Activated T-cell treated with anti-CD3 and anti-CD28 coated beads for 4 hours (primary cell): ENCODE results near the gene ZNF787.
"Not testable (repeated sequence)": the region's sequence is repeated elsewhere in the genome, so short reads cannot be mapped to it uniquely, and the experiment has no call there.

Source experiments
- DNase-seq: peaks from one replicate; pipeline ENCODE4 v3.0.0-alpha.2; 2020

Gene ZNF787

GRCh38 chr19:56119582-56119978 is 1.5 kb downstream of the ZNF787 start:
- DNase-seq: no peak

- no peak for DNase-seq
Measured at GRCh38 chr19:56118666-56119581, 2.2 kb downstream of the ZNF787 start.

- no peak for DNase-seq
Measured at GRCh38 chr19:56117889-56118288, 3.2 kb downstream of the ZNF787 start.

GRCh38 chr19:56117376-56117884 is 3.7 kb downstream of the ZNF787 start:
- DNase-seq: no peak

GRCh38 chr19:56116606-56117005 is 4.5 kb downstream of the ZNF787 start:
- DNase-seq: no peak

- no peak for DNase-seq
Measured at GRCh38 chr19:56115490-56115889, 5.6 kb downstream of the ZNF787 start.

- DNase-seq: no peak
Measured at GRCh38 chr19:56114778-56115110, 6.4 kb downstream of the ZNF787 start.

- DNase-seq: no peak
Measured at GRCh38 chr19:56114051-56114777, 6.9 kb downstream of the ZNF787 start.

GRCh38 chr19:56113074-56113632 is 7.9 kb downstream of the ZNF787 start:
- DNase-seq: no peak

- no peak for DNase-seq
Measured at GRCh38 chr19:56112313-56112709, 8.8 kb downstream of the ZNF787 start.

GRCh38 chr19:56111601-56112312 is 9.3 kb downstream of the ZNF787 start:
- DNase-seq: no peak

- no peak for DNase-seq
Measured at GRCh38 chr19:56110515-56111448, 10.3 kb downstream of the ZNF787 start.

GRCh38 chr19:56109226-56109625 is 11.9 kb downstream of the ZNF787 start:
- no peak for DNase-seq

- DNase-seq: no peak
Measured at GRCh38 chr19:56108447-56109195, 12.5 kb downstream of the ZNF787 start.

- no peak for DNase-seq
Measured at GRCh38 chr19:56107626-56108351, 13.3 kb downstream of the ZNF787 start.

- DNase-seq: no peak
Measured at GRCh38 chr19:56106993-56107392, 14.1 kb downstream of the ZNF787 start.

- no peak for DNase-seq
Measured at GRCh38 chr19:56106397-56106849, 14.7 kb downstream of the ZNF787 start.

GRCh38 chr19:56105831-56106396 is 15.2 kb downstream of the ZNF787 start:
- DNase-seq: not testable (repeated sequence)

- DNase-seq: peak; percentile 24
Measured at GRCh38 chr19:56105090-56105701, 15.9 kb downstream of the ZNF787 start.
